Activated CD8-positive, alpha-beta memory T cell treated with anti-CD3 and anti-CD28 coated beads for 48 hours (primary cell): ENCODE results near the gene RFPL3.
"Not testable (repeated sequence)": the region's sequence is repeated elsewhere in the genome, so short reads cannot be mapped to it uniquely, and the experiment has no call there.

Experiments used
- DNase-seq, 3 experiments: peaks; one replicate each; pipeline ENCODE4 v3.0.0-alpha.2; 2020; ENCODE audit warnings: low read depth in 2 of 3, low spot score in 2 of 3

RFPL3 gene

DNA sequence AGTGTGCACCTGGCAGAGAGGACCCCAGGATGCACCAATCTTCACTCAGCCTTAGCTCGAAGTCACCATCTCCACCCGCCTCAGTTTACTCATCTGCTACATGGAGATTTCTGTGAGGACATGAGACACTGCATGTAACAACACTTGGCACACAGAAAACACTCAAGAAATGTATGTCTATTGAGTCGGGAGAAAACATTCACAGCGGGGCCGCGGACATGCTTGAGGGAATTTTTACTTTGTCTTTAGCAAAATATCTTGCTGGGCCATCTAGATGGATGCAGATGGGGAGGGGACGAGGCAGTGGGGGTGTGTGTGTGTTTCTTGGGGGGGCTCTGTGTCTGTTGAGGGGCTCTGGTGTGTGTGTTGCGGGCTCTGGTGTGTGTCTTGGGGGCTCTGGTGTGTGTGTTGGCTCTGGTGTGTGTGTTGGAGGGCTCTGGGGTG is 28.4 kb upstream of the RFPL3 start:
- DNase-seq: no peak

DNA sequence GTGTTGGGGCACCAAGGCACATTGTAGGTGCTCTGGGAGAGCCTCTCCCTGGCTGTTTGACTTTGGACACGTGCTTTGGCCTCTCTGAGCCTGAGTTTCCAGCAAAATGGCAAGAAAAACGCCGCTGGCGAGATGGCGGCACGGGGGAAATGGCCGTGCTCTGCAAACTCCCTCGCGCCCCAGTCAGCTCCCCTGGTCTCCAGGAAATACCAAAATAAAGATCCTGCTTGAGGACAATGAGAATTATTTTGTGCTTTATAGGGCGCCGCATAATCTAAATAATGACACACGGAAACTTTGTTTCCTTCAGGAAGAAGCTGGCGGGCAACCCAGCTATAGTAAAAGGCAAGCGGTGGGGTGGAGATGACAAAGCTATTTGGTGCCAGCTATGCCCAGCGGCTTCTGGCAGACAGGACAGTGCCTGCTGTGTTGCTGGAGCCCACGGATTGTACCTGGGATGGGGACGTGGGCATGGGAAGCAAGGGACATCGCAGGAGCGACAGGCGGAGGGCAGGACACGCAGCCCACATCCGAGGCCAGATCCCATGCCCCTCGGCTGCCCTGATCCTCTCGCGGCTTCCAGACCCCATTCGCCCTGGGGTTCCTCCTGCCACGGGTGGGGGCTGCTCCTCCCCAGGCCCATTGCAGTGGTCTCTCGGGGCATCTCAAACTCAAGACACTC is 26.3 kb upstream of the RFPL3 start:
- no peak for DNase-seq

DNA sequence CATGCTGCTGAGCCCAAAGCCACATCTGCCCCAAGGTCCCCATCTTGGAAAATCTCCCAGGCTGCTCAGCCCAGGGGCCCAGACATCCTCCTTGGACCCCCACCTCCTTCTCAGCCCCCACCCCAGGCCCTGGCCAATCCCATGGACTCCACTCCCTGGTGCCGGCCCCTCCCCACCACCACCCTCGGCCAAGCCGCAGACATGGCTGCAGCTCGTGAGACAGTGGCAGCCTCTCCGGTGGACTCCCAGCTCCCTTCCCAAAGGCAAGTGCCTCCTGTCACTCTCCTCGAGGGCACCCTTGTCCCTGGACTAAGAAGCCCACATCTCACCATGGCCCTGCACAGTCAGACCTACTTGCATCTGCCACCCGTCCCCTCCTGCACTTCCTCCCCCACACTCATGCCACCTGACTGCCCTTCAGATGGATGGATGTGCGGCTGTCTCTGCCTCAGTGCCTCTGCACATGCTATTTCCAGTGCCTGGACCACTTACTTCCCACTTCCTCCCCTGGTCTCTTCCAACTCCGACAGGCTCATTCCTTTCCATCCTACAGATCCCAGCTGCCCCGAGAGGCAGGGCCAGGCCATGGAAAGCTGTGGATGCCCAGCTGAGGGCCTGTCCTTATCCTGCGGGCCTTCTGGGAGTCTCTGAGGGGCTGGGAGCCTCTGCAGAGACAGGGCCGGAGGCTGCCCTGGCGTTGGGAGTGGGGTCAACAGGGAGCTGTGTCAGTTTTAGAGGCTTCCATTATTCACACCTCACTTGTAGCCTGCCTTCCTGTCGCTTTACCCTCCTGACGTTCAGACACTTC is 25.5 kb upstream of the RFPL3 start:
- no peak for DNase-seq

DNA sequence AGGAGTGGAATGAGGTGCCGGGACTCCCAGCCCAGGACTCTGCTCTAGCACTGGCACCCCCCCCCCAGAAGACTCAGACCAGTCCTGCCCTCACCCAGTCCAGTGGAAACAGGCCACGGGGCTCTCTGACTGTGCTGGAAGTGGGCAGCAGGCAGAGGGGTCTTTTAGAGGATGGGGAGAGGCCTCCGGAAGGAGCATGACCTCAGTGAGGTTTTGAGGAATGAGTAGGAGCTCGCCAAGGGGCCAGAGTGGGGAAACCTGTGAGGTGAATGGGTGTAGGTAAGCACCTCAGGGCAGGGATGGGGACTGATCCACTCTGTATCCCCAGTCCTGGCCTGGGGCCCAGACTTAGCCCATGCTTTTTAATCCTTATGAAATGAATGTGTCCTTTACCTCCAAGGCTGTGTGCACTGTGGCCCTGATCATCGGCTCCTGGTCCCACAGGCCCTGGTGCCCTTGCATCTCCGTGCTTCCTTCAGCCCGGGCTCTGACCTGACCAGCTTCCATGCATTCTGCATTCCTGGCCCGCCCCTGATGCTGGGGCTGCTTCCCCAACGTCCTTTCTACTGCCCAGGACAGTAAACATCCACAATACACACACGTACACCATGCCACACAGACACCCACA is 24.4 kb upstream of the RFPL3 start:
- no peak for DNase-seq

DNA sequence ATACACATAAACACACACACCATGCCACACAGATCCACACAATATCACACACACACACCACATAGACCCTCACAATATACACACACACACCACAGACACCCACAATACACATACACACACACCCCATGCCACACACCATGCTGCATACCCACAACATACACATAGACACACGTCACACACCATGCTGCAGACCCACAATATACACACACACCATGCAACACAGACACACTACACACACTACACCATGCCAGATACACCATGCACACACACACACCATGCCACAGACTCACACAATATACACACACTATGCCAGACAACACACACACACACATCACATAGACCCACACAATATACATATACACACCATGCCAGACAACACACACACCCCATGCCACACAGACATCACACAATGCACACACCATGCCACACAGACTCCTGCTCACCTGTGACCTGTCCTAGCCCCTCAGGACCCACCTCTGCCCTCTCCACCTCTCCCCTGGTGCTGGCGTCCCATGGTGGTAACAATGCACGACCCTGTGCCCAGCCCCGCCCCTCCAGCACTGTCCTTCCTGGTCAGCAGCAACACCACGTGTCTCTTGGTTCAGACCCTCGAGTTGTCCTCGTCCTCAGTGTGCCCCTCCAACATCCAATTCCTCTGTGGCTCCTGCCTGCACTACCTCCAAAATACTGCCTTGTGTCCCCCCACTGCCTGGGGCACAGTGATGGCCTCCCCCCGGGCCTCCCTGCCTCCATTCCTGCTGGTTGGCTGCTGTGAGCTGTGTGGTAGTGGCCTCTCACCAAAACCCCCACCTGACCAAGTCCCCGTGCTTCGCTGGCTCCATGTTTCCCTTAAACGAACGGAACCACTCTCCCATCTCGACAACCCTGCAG is 23.7 kb upstream of the RFPL3 start:
- DNase-seq: no peak

DNA sequence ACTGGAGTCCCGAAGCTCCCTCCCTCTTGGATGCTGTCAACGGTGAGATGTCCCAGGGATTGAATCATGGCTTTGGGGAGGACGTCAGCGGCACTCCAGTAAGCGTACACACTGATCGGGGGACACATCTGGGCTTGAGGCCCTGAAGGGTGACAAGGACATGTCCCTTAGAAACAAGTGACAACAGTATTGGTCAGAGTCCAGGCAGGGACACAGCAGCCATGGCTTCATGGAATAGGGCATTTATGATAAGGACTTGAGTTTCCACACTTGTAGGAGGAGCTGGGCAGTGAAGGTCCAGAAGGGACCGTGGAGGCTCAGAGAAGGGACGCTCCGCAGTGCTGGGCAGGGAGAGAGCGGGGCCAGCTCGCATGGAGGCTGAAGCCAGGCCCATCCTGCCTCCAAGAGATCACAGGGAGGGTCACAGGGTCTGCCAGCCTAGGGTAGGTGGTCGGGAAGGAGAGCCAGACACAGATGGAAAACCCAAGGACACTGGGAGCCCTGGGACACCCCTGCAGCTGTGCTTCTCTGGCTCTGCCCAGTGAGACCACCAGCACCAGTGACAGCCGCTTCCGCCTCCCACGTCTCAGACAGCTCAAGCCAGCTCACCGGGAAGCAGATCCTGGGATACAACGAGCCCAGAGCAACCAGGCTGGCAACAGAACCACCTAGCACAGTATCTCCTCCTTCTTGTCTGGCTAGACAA is 22.9 kb upstream of the RFPL3 start:
- DNase-seq: no peak

DNA sequence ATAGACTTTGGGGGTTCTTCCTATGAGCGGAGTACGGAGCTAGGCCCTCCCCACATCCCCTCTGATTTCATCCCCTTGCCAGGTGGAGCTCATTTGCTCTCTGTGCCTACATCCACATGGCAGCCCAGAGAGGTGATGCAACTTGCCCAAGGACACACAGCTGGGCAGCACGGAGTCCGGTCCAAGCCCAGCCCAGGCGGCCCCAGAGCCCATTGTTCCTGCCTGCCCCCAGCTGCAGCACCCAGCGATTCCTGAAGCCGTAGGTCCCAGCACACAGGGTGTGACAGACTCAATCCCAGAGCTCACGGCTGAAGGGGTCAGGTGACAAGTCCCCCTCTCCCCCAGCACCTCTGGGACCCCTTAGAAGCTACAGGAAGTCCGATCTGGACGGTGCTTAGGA is 22.2 kb upstream of the RFPL3 start:
- no peak for DNase-seq

DNA sequence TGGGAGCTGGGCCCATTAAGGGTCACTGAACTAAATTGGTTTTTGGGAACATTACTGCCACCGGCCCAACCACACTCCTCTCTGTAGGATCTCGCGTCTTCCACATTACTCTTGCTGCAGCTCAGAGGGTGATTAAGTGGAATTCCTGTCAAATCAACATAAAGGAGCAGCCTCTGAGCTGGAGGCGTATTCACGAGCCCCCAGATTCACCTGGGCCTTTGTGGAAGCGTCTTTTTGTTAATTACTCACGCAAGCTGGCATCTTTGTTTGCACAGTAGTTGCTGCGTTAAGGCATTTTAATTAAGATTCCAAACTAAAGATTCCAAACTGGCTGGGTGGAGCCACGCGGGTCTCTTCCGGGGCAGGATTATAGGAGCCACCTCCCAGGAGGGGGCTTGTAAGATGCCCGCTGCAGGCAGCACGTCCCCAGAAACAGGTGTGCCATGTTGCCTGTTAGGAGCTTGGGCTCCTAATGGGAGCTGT is 21.5 kb upstream of the RFPL3 start:
- DNase-seq: no peak

DNA sequence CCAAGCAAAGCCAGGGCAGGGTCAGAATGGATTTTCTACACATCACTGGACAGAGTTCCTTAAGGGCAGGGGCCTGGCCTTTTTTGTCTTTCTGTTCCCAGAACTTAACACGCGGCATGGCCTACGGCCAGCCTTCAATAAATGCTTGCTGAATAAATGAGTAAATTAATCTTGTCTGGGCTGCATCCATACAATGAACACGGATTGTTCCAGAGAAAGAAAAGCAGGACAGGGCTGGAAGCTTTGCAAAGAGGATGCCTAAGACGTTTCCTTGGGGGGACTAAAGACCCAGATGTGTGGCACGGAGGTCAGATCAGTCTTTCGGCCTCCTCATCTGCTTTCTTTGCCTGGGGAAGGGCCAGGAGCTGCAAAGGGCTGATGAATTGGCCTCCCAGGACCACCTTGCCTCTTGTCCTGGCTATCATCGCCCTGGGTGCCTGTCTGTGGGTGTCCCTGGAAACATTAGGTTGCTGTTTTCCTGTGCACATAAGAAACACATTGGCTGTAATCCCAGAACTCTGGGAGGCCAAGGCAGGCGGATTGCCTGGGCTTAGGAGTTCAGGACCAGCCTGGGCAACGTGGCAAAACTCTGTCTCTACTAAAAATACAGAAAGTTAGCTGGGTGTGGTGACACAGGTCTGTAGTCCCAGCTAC is 20.8 kb upstream of the RFPL3 start:
- DNase-seq: no peak

DNA sequence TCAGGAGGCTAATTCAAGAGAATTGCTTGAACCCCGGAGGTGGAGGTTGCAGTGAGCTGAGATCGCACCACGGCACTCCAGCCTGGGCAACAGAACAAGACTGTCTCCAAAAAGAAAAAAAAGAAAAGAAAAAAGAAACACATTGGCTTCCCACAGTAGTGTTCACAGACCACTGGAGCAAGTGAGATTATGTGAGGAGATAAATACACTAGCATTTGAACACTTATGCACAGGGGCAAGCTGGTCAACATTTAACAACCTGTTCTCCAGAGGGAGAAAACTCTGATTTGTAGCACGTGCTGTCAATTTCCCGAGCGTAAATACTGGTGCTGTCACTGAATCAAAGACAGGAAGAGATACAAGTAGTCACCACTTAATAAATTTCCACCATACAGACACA is 20.2 kb upstream of the RFPL3 start:
- not testable (repeated sequence) for DNase-seq

DNA sequence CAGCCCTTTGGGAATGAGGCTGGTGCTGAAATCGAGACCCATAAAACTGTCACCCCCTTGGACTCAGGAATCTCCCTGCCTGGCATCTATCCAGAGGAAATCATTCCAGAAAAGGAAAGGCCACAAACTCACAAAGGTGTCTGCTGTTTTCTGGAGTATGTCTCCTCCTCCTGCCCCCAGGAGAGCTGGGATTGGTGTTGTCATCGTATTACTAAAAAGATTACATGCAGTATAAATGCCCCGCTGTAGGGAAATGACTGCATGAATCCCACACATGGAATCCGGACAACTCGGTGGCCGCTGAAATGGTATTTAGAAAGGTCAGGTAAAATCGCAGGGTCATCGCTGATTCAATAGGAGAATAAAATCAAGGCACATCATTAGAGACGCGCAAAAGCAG is 18.9 kb upstream of the RFPL3 start:
- no peak for DNase-seq

DNA sequence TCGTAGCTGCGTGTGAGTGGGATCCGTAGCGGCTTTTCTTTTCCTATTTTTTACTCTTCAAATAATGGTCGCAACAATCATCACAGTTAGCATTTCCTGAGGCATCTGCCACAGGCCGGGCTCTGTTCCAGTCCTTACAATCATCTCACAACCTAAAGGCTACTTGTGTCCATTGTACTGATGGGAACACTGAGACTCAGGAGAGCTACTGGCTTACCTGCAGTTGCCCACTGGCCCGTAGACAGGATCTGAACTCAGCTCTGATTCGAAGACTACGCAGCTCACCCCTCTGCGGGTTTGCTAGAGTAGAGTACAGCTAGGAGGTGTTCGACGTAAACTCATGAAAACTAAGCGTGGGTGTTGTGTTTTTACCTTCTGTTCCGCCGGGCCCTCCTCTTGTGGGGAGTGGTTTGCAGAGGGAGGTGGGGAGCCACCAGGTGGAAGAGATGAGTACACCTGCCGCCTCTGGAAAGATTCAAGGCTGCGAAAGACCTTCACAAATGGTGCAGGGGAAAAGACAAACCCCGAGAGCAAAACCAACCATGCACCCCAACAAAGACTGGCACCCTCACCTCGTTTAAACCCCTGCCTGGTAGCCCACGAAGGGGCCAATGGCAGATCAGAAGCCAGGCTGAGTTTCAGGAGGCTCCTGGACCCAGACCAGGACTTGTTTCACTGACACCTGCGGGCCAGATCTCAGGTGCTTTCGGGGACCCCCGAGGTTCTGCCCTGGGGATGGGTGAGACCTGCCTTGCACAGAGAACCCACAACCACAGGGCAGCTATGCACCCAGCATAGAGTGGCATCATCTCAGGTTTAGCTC is 18.3 kb upstream of the RFPL3 start:
- DNase-seq: no peak

DNA sequence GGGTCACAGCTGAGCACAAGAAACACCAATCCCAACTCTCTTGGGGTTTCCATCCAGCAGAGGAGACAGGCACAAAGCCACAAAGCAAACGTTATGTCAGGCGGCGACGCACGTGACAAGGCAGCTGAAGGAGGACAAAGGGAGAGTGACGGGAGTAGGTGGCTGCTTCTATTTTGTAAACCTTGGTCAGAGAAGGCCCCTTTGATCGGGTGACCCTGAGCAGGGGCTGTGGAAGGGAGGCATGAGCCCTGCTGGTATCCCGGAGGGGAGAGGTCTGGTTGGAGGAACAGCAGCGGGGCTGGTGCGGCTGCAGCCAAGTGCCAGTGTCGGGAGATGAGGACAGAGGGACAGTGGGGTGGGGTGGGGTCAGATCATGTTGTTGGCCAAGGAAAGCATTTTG is 17.3 kb upstream of the RFPL3 start:
- DNase-seq: no peak

DNA sequence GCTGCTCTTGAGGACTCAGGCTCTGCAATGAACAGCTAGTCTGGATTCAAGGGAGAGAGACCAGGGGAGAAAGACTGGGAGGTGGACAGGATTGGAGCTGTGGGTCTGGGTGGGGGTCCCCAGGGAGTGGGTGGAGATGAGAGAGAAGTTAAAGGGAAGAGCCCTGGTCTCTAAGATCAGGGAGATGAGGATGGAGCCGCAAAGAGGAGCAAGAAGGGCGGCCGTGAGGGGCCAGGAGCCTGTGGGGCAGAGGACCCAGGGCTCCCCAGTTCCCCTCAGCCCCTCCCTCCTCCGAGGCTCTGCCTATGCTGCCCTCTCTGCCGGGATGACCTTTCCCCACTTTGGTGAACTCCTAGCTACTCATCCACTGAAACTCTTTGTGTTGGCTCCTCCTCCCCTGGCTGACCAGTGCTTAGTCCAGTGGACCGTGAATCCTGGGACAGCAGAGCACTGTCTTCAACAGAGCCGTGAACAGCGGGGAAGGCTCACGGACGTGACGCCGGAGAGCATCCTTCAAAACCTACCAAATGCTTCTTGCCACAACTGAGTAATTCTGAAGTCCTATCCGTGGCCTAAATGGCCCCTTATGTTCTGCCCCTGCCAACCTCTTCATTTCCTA is 16.4 kb upstream of the RFPL3 start:
- no peak for DNase-seq

DNA sequence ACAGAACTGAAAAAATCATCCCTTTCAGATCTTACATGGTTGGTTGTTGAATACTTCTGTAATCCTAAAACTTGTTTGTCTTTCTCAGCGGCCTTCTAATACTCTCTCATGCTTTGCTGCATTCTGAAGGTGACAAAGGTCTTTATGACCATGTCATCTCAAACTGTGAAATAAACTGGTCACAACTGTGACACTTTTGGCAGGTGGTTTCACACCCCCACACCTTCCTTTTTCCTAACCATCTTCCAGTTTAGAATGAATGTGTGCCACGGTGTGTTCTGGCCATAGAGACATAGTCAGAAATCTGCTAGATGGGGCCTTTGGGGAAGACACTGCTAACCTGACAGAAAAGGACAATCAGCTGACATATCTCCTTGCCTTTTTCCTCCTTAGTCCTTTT is 14.7 kb upstream of the RFPL3 start:
- no peak for DNase-seq

DNA sequence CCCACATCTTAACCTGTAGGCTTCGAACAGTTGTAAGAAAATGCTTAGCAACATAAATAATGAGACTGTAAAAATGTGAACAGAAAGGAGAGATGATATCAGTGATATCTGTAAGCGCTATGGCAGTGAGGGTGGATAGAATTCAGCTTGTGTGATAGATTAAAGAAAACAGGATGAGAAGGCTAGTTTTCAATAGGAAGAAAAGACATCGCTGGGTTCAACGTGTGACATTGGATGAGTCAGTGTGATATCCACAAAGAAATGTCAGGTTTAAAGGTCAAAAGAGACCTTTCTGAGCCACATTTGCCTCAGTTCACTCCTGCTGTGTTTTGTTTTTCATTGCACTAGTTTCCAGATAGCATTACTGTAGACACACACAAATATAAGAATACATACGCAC is 13.7 kb upstream of the RFPL3 start:
- no peak for DNase-seq

DNA sequence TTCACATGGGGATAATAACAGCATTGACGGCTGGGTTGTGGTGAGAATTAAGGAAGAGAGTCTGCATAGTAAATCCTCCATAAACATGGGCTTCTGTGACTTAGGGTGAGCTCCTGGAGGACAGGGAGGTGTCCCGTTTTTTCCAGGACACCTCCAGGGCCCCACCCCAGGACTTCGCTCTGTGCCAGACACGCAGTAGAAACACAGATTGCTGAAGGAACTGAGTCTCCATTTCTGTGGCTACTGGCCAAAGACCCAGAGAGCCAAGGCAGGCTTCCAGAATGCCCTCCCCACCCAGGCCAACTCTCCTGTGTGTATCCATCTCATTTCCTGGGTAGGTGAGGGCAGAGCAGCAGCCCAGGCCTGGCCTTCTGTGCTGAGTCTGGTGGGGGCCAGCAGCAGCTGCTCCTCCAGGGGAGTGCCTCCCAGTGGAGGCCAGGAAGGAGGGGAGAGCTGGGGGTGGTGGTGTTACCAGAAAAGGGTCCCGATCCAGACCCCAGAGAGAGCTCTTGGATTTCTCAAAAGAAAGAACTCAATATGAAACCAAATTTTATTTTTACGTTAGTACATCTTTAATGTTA is 9.5 kb upstream of the RFPL3 start:
- no peak for DNase-seq

DNA sequence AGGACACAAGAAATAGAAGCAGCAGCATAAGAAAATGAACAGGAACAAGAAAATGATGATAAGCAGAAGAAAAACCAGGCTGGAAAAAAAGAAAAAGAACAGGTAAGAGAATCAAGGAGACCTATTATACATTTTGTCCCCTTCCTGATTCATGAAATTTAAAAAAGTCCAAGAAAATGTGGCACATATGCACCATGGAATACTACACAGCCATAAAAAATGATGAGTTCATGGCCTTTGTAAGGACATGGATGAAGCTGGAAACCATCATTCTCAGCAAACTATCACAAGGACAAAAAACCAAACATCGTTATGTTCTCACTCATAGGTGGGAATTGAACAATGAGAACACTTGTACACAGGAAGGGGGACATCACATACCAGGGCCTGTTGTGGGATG is 5.8 kb upstream of the RFPL3 start:
- not testable (repeated sequence) for DNase-seq
